HG03439 (cell line): Measurements from ENCODE around the gene ST8SIA4.
A peak's percentile ranks its signal among the peaks of the same experiment; 100 is the strongest.

Source experiments
- ATAC-seq: cut with Tn5 transposase; IDR thresholded peaks from one replicate; pipeline ENCODE4 v1.9.1; 2021; ENCODE audit warnings: mild to moderate bottlenecking, moderate library complexity; ENCODE audit not compliant: unreplicated experiment

Gene ST8SIA4

GRCh38 chr5:100903039-100903887 is at the start of gene ST8SIA4:
Gene ST8SIA4, minus strand, starts transcription at chr5:100903282. Its CDS starts 327 bp downstream, at chr5:100902955.
- peak; percentile 72 for ATAC-seq

- ATAC-seq, result no peak
Observed at GRCh38 chr5:100950985-100951384, 47.9 kb upstream of the ST8SIA4 start.

- no peak for ATAC-seq
Observed at GRCh38 chr5:100913298-100913697, 10.2 kb upstream of the ST8SIA4 start.

- no peak for ATAC-seq
Observed at GRCh38 chr5:100909034-100909433, 6.0 kb upstream of the ST8SIA4 start.

GRCh38 chr5:100905259-100905914 is 2.3 kb upstream of the ST8SIA4 start:
- ATAC-seq, result no peak

GRCh38 chr5:100904259-100904861 is 1.3 kb upstream of the ST8SIA4 start:
- peak; percentile 24 for ATAC-seq

GRCh38 chr5:100902440-100903038 is 543 bp downstream of the ST8SIA4 start:
- no peak for ATAC-seq

- ATAC-seq, result no peak
Observed at GRCh38 chr5:100901821-100902341, 1.2 kb downstream of the ST8SIA4 start.

- ATAC-seq, result peak; percentile 36
Observed at GRCh38 chr5:100900796-100901781, 2.0 kb downstream of the ST8SIA4 start.

GRCh38 chr5:100900142-100900795 is 2.8 kb downstream of the ST8SIA4 start:
- peak; percentile 14 for ATAC-seq

GRCh38 chr5:100899675-100900074 is 3.4 kb downstream of the ST8SIA4 start:
- no peak for ATAC-seq

- ATAC-seq, result no peak
Observed at GRCh38 chr5:100898504-100899346, 4.4 kb downstream of the ST8SIA4 start.

GRCh38 chr5:100896054-100896453 is 7.0 kb downstream of the ST8SIA4 start:
- ATAC-seq, result no peak

GRCh38 chr5:100890461-100891008 is 12.5 kb downstream of the ST8SIA4 start:
- peak; percentile 71 for ATAC-seq

GRCh38 chr5:100889896-100890295 is 13.2 kb downstream of the ST8SIA4 start:
- ATAC-seq, result no peak

GRCh38 chr5:100889165-100889743 is 13.8 kb downstream of the ST8SIA4 start:
- peak; percentile 51 for ATAC-seq

GRCh38 chr5:100877274-100877673 is 25.8 kb downstream of the ST8SIA4 start:
- no peak for ATAC-seq
